KOPT-K1 (cell line): Measurements from ENCODE around the gene NKAPD1.
"Not testable (repeated sequence)": the region's sequence is repeated elsewhere in the genome, so short reads cannot be mapped to it uniquely, and the experiment has no call there.

ENCODE experiments used
- H3K27ac ChIP-seq: fragments of 200-600 bp; sonication (generic); 2 replicates; pipeline ENCODE4 v1.5.1; 2016; ENCODE audit warnings: antibody characterized with exemption, mild to moderate bottlenecking, low read depth, low read length; ENCODE audit not compliant: poor library complexity, severe bottlenecking
- H3K36me3 ChIP-seq: fragments of 200-600 bp; sonication (generic); 2 replicates; pipeline ENCODE4 v1.5.1; 2017; ENCODE audit warnings: antibody characterized with exemption, mild to moderate bottlenecking, low read length, moderate library complexity; ENCODE audit not compliant: insufficient read depth
- H3K9me3 ChIP-seq: fragments of 200-600 bp; sonication (generic); 2 replicates; pipeline ENCODE4 v1.5.1; 2017; ENCODE audit warnings: antibody characterized with exemption, low read length, mild to moderate bottlenecking; ENCODE audit not compliant: insufficient read depth, poor library complexity, severe bottlenecking

The NKAPD1 gene, protein sequence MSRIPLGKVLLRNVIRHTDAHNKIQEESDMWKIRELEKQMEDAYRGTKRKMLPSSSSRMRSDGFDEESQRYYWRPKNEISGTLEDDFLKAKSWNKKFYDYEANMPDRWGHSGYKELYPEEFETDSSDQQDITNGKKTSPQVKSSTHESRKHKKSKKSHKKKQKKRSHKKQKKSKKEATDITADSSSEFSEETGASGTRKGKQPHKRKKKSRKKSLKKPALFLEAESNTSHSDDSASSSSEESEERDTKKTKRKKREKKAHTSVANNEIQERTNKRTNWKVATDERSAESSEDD

DNA sequence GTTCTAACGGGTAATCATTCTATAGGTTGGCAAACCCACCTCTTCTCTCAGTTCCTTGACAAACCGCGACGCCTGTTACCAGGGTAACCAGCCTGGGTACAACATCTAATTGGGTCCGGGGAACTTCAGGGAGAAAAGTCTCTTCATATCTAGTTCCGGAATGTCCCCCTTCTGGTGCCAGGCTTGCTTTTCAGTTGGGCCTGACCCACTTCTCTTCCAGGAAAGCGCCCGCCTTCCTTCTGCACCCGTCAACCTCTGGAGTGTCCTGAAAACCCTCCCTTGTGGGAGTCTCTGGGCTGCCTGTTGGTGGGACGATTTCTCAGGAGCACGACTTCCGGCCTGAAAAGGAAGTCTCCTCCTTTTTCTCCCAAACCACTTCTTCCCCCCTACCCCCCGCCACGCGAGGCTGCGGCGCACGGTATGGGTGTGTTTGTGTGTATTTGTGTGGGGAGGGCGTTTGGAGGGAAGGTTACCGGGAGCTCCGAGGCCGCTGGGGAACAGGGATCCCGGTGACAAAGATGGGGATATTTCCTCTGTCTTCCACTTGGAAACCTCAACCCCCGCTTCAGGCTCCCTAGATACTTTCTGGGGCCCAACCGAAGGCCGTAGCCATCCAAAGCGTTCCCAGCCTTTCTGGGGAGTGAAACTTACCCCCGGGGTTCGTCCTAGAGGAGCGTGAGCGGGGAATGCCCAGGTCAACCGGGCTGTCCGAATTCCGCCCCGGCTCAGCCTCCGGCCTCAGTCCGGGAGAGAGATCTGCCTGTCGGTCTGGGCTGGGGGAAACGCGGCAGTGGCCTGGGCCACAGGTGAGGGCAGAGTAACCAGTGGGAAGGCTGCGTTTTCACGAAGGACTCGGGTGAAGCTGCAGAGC is at the start of gene NKAPD1, which contains the start of gene PIH1D2:
Gene NKAPD1 (plus strand): TSS at position 359 of the 871 bp plus-strand sequence. CDS start 1,276 bp downstream, outside the sequence.
Gene PIH1D2 (minus strand): TSS at position 77 of the 871 bp plus-strand sequence. CDS start 843 bp downstream, outside the sequence.
- Histone ChIP-seq H3K27ac (peak within 1 kb of the TSS; percentile 92), H3K9me3 (no peaks in the 10 kb centered on the region)

DNA sequence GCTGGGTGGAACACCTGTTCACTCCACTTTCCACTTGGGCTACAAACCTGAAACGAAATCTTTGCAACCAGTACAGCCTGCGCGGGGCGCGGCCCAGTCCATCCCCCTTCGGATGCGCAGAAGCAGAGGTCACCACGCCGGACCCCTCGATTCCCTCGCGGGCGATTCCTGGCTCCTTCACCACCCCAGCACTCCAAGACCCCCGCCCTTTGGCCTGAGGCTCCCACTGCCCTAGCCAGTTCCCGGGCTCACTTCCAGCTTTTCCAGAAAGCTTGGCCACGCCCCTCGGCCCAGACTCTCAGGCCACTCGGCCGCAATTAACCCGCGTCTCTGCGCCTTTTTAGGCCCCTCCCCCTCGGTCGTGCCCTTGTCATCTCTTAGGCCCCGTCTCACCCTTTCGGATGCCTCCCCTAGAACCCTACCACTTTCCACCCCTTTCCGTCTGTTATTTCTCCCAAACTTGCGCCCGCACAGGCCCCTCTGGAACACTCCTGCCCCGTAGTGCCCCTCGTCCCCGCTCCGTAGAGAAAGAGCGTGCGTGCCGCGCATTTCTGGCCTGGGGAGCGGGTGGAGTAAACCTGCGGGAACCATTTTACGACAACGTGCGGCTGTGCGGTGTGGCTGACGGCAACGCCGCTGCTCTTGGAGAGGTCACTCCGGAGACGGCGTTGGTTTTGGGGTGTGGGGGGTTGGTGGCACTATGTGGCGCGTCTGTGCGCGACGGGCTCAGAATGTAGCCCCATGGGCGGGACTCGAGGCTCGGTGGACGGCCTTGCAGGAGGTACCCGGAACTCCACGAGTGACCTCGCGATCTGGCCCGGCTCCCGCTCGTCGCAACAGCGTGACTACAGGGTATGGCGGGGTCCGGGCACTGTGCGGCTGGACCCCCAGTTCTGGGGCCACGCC is 49.1 kb upstream of the NKAPD1 start, which contains the start of gene DLAT:
Gene DLAT (plus strand): TSS at position 636 of the 906 bp plus-strand sequence. CDS start 65 bp downstream, at position 701.
- Histone ChIP-seq H3K36me3 (peaks cover 23% of the 10 kb centered on the region), H3K27ac (peak within 1 kb of the TSS; percentile 88), H3K9me3 (no peaks in the 10 kb centered on the region)

More for the DNA sequence above, at the start of gene NKAPD1, which contains the start of gene PIH1D2:
- peaks cover 28% of the 10 kb centered on the region for H3K36me3 ChIP-seq

DNA sequence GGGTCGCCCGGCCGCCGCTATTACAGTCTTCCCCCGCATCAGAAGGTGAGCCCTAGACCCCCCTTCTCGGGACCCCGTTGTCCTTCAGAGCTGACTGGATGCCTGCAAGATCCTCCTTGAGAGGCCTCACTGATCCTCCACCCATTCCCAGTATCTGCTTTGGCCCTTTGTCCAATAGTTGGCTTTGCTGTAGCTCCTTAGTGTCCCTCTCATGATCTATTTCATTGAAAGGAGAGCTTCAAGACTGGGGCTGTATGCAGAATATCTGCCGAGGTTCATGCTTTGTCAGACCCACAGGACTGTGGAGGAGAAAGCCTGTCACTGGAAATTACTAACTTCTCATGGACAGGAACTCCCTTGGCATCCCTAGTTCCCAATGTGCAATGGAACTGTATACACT is 48.4 kb upstream of the NKAPD1 start:
- Histone ChIP-seq H3K9me3 (no peaks in the 10 kb centered on the region), H3K36me3 (peaks cover 30% of the 10 kb centered on the region), H3K27ac (peak overlapping the region; percentile 88)

DNA sequence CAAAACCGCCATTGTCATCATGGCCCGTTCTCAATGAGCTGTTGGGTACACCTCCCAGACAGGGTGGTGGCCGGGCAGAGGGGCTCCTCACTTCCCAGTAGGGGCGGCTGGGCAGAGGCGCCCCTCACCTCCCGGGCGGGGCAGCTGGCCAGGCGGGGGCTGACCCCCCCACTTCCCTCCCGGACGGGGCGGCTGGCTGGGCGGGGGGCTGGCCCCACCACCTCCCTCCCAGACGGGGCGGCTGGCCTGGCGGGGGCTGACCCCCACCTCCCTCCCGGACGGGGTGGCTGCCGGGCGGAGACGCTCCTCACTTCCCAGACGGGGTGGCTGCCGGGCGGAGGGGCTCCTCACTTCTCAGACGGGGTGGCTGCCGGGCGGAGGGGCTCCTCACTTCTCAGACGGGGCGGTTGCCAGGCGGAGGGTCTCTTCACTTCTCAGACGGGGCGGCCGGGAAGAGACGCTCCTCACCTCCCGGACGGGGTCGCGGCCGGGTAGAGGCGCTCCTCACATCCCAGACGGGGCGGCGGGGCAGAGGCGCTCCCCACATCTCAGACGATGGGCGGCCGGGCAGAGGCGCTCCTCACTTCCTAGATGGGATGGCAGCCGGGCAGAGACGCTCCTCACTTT is 47.2 kb upstream of the NKAPD1 start:
- H3K9me3 ChIP-seq, H3K27ac ChIP-seq: not testable (repeated sequence)
- peaks cover 42% of the 10 kb centered on the region for H3K36me3 ChIP-seq

DNA sequence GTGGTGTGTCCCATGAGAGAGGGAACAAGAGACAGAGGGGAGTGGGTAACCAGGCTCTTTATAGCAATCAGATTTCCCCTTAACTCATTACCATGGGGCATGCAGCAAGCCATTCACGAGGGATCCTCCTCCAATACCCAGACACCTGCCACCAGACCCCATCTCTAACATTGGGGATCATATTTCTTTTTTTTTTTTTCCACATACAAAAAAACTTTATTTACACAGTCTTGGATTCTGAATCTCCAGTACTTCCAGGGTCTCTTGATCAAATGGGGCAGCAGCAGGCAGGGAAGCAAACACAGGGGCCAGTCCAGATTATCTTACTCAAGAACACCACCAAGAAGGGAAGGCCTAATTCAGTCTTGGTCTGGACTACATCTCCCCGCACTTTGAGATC is 44.6 kb upstream of the NKAPD1 start:
- H3K9me3 ChIP-seq, result no peaks in the 10 kb centered on the region
- peaks cover 63% of the 10 kb centered on the region for H3K36me3 ChIP-seq
- H3K27ac ChIP-seq, result no peak overlapping the region

DNA sequence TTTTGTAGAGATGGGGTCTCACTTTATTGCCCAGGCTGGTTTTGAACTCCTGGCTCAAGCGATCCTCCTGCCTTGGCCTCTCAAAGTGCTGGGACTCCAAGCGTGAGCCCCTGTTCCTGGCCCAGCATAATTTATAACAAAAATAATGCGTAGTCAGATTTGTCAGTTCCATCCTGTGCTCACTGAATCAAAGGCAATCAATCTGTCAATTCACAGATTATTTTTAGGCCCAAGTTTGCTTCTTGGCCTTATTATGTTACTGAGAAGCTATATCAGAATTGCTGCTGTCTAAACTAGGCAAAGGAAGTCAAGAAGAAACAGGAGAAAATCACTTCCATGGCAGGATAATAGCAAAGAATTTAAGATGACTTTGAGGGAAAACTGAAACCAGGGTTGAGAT is 40.2 kb upstream of the NKAPD1 start:
- peaks cover 88% of the 10 kb centered on the region for H3K36me3 ChIP-seq
- no peak overlapping the region for H3K27ac ChIP-seq

DNA sequence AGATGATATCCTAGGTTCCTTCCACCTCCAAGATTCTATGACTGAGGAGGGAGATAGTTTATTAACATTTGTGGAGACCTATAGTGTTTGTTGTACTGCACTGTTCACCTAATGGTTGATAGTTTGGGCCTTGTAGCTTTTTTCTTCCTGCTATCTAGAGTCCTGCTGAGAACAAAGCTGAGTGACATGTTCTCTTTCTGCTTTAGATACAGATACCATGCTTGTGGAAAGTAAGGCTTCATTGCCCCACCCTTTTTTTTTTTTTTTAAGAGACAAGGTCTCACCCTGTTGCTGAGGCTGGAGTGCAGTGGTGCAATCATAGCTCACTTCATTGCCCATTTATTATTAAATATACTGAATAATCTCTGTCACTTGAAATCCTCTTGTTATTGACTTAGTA is 36.6 kb upstream of the NKAPD1 start:
- H3K9me3 ChIP-seq, result no peaks in the 10 kb centered on the region
- no peak overlapping the region for H3K27ac ChIP-seq
- peaks cover 87% of the 10 kb centered on the region for H3K36me3 ChIP-seq

More for the DNA sequence above, 40.2 kb upstream of the NKAPD1 start:
- no peaks in the 10 kb centered on the region for H3K9me3 ChIP-seq

DNA sequence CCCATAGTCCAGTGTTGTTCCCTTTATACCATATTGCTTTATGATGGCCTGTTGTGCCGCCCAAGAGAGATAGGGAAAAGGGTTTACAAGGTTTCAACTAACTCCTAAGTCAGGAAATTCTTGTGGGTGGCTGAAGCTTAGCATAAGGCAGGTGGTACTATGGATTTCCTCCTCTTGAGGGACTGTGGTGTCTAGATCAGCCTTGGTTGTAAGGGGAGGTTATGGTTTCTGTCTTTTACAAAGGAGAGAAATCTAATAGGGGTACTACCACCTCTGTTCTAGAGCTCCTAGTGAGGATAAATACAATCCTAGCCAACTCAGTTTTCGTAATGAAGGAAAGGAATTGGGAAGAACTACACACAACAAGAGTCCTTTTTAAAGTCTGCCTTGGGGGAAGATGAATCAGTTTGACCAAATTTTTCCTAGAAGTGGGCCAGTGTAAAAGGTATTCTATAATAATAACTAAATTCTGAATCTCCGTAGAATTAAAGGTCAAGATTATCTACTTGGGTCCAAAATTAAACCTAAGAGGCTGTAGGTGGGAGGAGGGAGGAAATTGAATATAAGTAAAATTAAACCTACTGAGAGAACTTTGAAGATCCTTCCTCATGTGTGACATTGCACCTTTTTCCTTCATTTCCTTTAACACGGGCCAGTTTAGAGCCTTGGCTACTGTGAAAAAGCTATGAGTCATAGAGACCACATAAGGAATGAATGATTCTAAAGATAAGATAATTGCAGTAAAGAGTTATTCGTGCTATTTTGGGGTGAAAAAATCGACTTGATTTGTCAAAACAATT is 31.7 kb upstream of the NKAPD1 start:
- Histone ChIP-seq H3K36me3 (peaks cover 99% of the 10 kb centered on the region), H3K9me3 (no peaks in the 10 kb centered on the region), H3K27ac (no peak overlapping the region)

DNA sequence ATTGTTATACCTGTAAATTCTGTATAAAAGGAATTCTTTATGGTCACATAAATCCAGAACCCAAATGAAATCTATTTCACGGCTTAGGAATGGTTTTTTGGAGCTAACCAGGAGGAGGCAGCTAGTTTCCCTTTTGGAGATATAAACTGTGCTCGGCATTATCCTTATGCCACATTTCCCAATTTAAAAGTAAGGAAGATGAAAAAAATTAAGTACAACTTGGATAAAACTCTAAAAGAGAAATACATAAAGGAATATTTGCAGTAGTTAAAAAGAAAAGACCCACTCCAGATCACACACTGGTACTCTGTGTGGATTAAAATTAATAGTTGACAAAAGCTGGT is 31.2 kb upstream of the NKAPD1 start:
- peaks cover 99% of the 10 kb centered on the region for H3K36me3 ChIP-seq
- no peaks in the 10 kb centered on the region for H3K9me3 ChIP-seq
- no peak overlapping the region for H3K27ac ChIP-seq

DNA sequence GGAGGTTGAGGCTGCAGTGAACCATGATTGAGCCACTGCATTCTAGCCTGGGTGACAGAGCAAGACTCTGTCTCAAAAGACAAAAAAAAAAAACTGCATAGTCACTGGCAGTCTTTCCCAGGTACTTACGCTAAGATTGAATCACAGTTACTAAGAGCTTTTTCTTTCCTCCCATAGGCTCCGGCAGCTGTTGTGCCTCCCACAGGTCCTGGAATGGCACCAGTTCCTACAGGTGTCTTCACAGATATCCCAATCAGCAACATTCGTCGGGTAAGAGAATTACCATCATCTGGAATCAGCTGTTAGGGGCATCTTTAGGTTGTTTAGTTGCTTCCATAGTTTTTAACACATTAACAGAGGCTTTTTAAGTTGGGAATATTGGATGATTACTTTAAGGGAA is 29.1 kb upstream of the NKAPD1 start:
- H3K36me3 ChIP-seq, result peaks cover 99% of the 10 kb centered on the region
- H3K9me3 ChIP-seq, result no peaks in the 10 kb centered on the region
- H3K27ac ChIP-seq, result no peak overlapping the region

DNA sequence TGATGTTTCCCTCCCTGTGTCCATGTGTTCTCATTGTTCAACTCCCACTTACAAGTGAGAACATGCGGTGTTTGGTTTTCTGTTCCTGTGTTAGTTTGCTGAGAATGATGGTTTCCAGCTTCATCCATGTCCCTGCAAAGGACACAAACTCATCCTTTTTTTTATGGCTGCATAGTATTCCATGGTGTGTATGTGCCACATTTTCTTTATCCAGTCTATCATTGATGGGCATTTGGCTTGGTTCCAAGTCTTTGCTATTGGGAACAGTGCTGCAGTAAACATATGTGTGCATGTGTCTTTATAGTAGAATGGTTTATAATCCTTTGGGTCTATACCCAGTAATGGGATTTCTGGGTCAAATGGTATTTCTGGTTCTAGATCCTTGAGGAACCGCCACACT is 27.5 kb upstream of the NKAPD1 start:
- H3K9me3 ChIP-seq, H3K27ac ChIP-seq: not testable (repeated sequence)
- H3K36me3 ChIP-seq, result peaks cover 100% of the 10 kb centered on the region

DNA sequence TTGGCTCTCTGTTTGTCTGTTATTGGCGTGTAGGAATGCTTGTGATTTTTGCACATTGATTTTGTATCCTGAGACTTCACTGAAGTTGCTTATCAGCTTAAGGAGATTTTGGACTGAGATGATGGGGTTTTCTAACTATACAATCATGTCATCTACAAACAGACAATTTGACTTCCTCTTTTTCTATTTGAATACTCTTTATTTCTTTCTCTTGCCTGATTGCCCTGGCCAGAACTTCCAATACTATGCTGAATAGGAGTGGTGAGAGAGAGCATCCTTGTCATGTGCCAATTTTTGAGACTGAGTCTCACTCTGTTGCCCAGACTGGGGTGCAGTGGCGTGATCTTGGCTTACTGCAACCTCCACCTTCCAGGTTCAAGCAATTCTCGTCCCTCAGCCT is 25.8 kb upstream of the NKAPD1 start:
- not testable (repeated sequence) for H3K9me3 ChIP-seq, H3K27ac ChIP-seq
- peaks cover 99% of the 10 kb centered on the region for H3K36me3 ChIP-seq

DNA sequence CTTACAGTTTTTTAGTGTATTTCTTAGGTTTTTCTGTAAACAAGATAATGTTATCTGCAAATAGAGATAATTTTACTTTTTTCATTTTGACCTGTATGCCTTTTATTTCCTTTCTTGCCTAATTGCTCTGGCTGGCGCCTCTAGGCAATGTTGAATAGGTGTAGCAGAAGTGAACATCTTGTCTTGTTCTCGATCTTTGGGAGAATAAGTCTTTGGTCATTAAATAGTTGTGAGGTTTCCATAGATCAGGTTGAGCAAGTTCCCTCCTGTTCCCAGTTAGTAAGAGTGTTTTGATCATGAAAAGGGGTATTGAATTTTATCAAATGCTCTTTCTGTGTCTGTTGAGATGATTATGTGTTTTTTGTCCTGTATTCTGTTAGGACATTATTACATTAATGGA is 24.3 kb upstream of the NKAPD1 start:
- Histone ChIP-seq H3K9me3 (no peaks in the 10 kb centered on the region), H3K36me3 (peaks cover 99% of the 10 kb centered on the region), H3K27ac (no peak overlapping the region)

DNA sequence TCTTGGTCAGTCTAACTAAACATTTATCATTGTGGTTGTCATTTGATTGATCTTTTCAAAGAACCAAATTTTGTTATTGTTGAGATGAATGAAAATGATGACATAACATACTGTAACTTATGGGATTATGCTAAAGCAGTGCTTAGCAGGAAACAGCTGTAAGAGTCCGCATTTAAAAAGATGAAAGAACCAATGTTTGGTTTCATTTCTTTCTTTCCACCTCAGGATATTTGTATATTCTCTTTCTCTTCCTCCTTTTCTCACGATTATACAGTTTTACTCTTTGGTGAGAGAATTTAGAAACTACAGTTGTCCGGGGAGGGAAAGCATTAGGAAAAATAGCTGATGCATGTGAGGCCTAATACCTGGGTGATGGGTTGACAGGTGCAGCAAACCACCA is 23.4 kb upstream of the NKAPD1 start:
- Histone ChIP-seq H3K36me3 (peaks cover 94% of the 10 kb centered on the region), H3K9me3 (no peaks in the 10 kb centered on the region), H3K27ac (no peak overlapping the region)
